ENCODE results near the gene TTC17.

TTC17 gene

GRCh38 chr11:43486141-43486540 lies 127.4 kb downstream of the TTC17 start:
- DNase-seq (ENCODE audit: low read depth), result no peak
- no peak overlapping the region for H3K4me3 ChIP-seq (ENCODE audit: control insufficient read depth, low read depth, low read length)
- TF ChIP-seq CTCF (IDR thresholded peaks at IDR 0.05; ENCODE audit: control insufficient read depth, insufficient read depth, low read depth, low read length, missing control alignments), result no peak

GRCh38 chr11:43489869-43490465 lies 131.2 kb downstream of the TTC17 start:
- no peak overlapping the region for H3K4me3 ChIP-seq (ENCODE audit: control insufficient read depth, low read depth, low read length)
- no peak for DNase-seq (ENCODE audit: low read depth)
- TF ChIP-seq CTCF (IDR thresholded peaks at IDR 0.05; ENCODE audit: control insufficient read depth, insufficient read depth, low read depth, low read length, missing control alignments), result no peak

GRCh38 chr11:43492701-43493100 lies 134.0 kb downstream of the TTC17 start:
- TF ChIP-seq CTCF (IDR thresholded peaks at IDR 0.05; ENCODE audit: control insufficient read depth, insufficient read depth, low read depth, low read length, missing control alignments), result no peak
- DNase-seq (ENCODE audit: low read depth), result no peak
- no peak overlapping the region for H3K4me3 ChIP-seq (ENCODE audit: control insufficient read depth, low read depth, low read length)

GRCh38 chr11:43493431-43493830 lies 134.7 kb downstream of the TTC17 start:
- no peak for DNase-seq (ENCODE audit: low read depth)
- TF ChIP-seq CTCF (IDR thresholded peaks at IDR 0.05; ENCODE audit: control insufficient read depth, insufficient read depth, low read depth, low read length, missing control alignments), result no peak
- H3K4me3 ChIP-seq (ENCODE audit: control insufficient read depth, low read depth, low read length), result no peak overlapping the region

GRCh38 chr11:43497144-43497543 lies 138.4 kb downstream of the TTC17 start:
- DNase-seq (ENCODE audit: low read depth), result no peak
- H3K4me3 ChIP-seq (ENCODE audit: control insufficient read depth, low read depth, low read length), result no peak overlapping the region
- TF ChIP-seq CTCF (IDR thresholded peaks at IDR 0.05; ENCODE audit: control insufficient read depth, insufficient read depth, low read depth, low read length, missing control alignments), result no peak

- no peak overlapping the region for H3K4me3 ChIP-seq (ENCODE audit: control insufficient read depth, low read depth, low read length)
- DNase-seq (ENCODE audit: low read depth), result no peak
Measured at GRCh38 chr11:43498561-43498960, 139.8 kb downstream of the TTC17 start.

More at GRCh38 chr11:43498561-43498960, 139.8 kb downstream of the TTC17 start:
- TF ChIP-seq CTCF (IDR thresholded peaks at IDR 0.05; ENCODE audit: control insufficient read depth, insufficient read depth, low read depth, low read length, missing control alignments), result no peak
